ENCODE data around the gene OSCP1.
A peak's percentile ranks its signal among the peaks of the same experiment; 100 is the strongest.

Gene OSCP1

GRCh38 chr1:36380782-36381181, 69.5 kb downstream of the OSCP1 start:
- no peak for DNase-seq

- no peak for DNase-seq
Measured at GRCh38 chr1:36380143-36380619, 70.1 kb downstream of the OSCP1 start.

- DNase-seq: peak; percentile 54 to 78
Measured at GRCh38 chr1:36377791-36378492, 72.3 kb downstream of the OSCP1 start.

- DNase-seq: no peak
Measured at GRCh38 chr1:36372617-36373016, 77.6 kb downstream of the OSCP1 start.

- DNase-seq: peak in 1 of 2 donors; percentile 90
Measured at GRCh38 chr1:36369061-36369861, 81.0 kb downstream of the OSCP1 start.
